HEK293 (cell line): ENCODE measurements around the gene SKA2.

ENCODE experiments used
- BCL11A ChIP-seq: fragments of 450-650 bp; formaldehyde crosslinking; IDR thresholded peaks from 2 replicates; pipeline ENCODE4 v1.5.1; 2016; ENCODE audit warnings: low read depth, missing biosample characterization, missing genetic modification characterization
- FEZF1 ChIP-seq: fragments of 450-650 bp; formaldehyde crosslinking; IDR thresholded peaks from 2 replicates; pipeline ENCODE4 v1.5.1; 2016; ENCODE audit warnings: missing biosample characterization, missing genetic modification characterization
- GLI2 ChIP-seq: fragments of 450-650 bp; formaldehyde crosslinking; IDR thresholded peaks from 2 replicates; pipeline ENCODE4; 2017; ENCODE audit warnings: missing biosample characterization, missing genetic modification characterization, low read depth, borderline replicate concordance
- GLIS2 ChIP-seq: fragments of 450-650 bp; formaldehyde crosslinking; IDR thresholded peaks from 2 replicates; pipeline ENCODE4 v1.5.1; 2016; ENCODE audit warnings: missing biosample characterization, missing genetic modification characterization
- HOXC10 ChIP-seq: sonication (generic); formaldehyde crosslinking; IDR thresholded peaks from 2 replicates; pipeline ENCODE4 v1.8.1; 2023; ENCODE audit warnings: mild to moderate bottlenecking, missing genetic modification reagents
- KLF8 ChIP-seq: fragments of 450-650 bp; formaldehyde crosslinking; IDR thresholded peaks from 2 replicates; pipeline ENCODE4 v1.5.1; 2016; ENCODE audit warnings: missing biosample characterization, missing genetic modification characterization
- ZNF114 ChIP-seq: fragments of 450-650 bp; formaldehyde crosslinking; IDR thresholded peaks from 2 replicates; pipeline ENCODE4 v1.5.0; 2017; ENCODE audit warnings: missing biosample characterization, missing genetic modification characterization
- ZNF184 ChIP-seq: fragments of 450-650 bp; IDR thresholded peaks from 2 replicates; pipeline ENCODE4 v1.5.1; 2018; ENCODE audit warnings: missing biosample characterization, mild to moderate bottlenecking, missing genetic modification characterization
- ZNF202 ChIP-seq: fragments of 450-650 bp; formaldehyde crosslinking; IDR thresholded peaks from 2 replicates; pipeline ENCODE4 v1.5.1; 2016; ENCODE audit warnings: missing biosample characterization, missing genetic modification characterization, borderline replicate concordance
- ZNF214 ChIP-seq: fragments of 450-650 bp; formaldehyde crosslinking; IDR thresholded peaks from 2 replicates; pipeline ENCODE4 v1.5.1; 2017; ENCODE audit warnings: missing biosample characterization, mild to moderate bottlenecking, missing genetic modification characterization, borderline replicate concordance
- ZNF23 ChIP-seq: fragments of 450-650 bp; formaldehyde crosslinking; IDR thresholded peaks from 2 replicates; pipeline ENCODE4 v1.5.1; 2016; ENCODE audit warnings: missing biosample characterization, missing genetic modification characterization, borderline replicate concordance
- ZNF248 ChIP-seq: fragments of 450-650 bp; formaldehyde crosslinking; IDR thresholded peaks from 2 replicates; pipeline ENCODE4 v1.5.1; 2017; ENCODE audit warnings: missing biosample characterization, missing genetic modification characterization
- ZNF274 ChIP-seq, 2 experiments: fragments of 200-500 bp in 1 of 2; fragments of 450-650 bp in 1 of 2; sonication (Bioruptor generic) in 1 of 2; formaldehyde crosslinking in 1 of 2; IDR thresholded peaks; 2 replicates each; pipeline versions ENCODE4 v1.5.1 to v1.6.1; 2014 to 2016; ENCODE audit warnings: borderline replicate concordance in 1 of 2, inconsistent platforms in 1 of 2, low read length in 1 of 2, missing biosample characterization in 1 of 2, missing genetic modification characterization in 1 of 2
- ZNF37A ChIP-seq: fragments of 450-650 bp; IDR thresholded peaks from 2 replicates; pipeline ENCODE4 v1.5.1; 2018; ENCODE audit warnings: missing biosample characterization, missing genetic modification characterization
- ZNF391 ChIP-seq: fragments of 450-650 bp; formaldehyde crosslinking; IDR thresholded peaks from 2 replicates; pipeline ENCODE4 v1.5.1; 2016; ENCODE audit warnings: low read depth, missing biosample characterization, missing genetic modification characterization, borderline replicate concordance
- ZNF394 ChIP-seq: fragments of 450-650 bp; formaldehyde crosslinking; IDR thresholded peaks from 2 replicates; pipeline ENCODE4 v1.5.1; 2016; ENCODE audit warnings: missing biosample characterization, missing genetic modification characterization, mild to moderate bottlenecking, moderate library complexity, borderline replicate concordance
- ZNF488 ChIP-seq: fragments of 450-650 bp; formaldehyde crosslinking; IDR thresholded peaks from 2 replicates; pipeline ENCODE4 v1.5.1; 2016; ENCODE audit warnings: missing biosample characterization, missing genetic modification characterization
- ZNF521 ChIP-seq: fragments of 450-650 bp; formaldehyde crosslinking; IDR thresholded peaks from 2 replicates; pipeline ENCODE4 v1.5.1; 2017; ENCODE audit warnings: missing biosample characterization, mild to moderate bottlenecking, missing genetic modification characterization
- ZNF549 ChIP-seq: fragments of 450-650 bp; IDR thresholded peaks from 2 replicates; pipeline ENCODE4 v1.5.1; 2018; ENCODE audit warnings: missing biosample characterization, missing genetic modification characterization, mild to moderate bottlenecking, inconsistent platforms, moderate library complexity
- ZNF658 ChIP-seq: fragments of 450-650 bp; formaldehyde crosslinking; IDR thresholded peaks from 2 replicates; pipeline ENCODE4; 2016; ENCODE audit warnings: missing biosample characterization, missing genetic modification characterization
- ZNF660 ChIP-seq: fragments of 450-650 bp; IDR thresholded peaks from 2 replicates; pipeline ENCODE4 v1.5.1; 2018; ENCODE audit warnings: missing biosample characterization, mild to moderate bottlenecking, missing genetic modification characterization
- ZNF785 ChIP-seq: fragments of 450-650 bp; formaldehyde crosslinking; IDR thresholded peaks from 2 replicates; pipeline ENCODE4 v1.5.1; 2016; ENCODE audit warnings: missing biosample characterization, missing genetic modification characterization
- TF ChIP-seq, protein P1 (sequence below): fragments of 450-650 bp; formaldehyde crosslinking; IDR thresholded peaks from 2 replicates; pipeline ENCODE4 v1.5.1; 2016; ENCODE audit warnings: missing biosample characterization, missing genetic modification characterization, low read depth
- TF ChIP-seq, protein P2 (sequence below): fragments of 450-650 bp; formaldehyde crosslinking; IDR thresholded peaks from 2 replicates; pipeline ENCODE4 v1.5.1; 2017; ENCODE audit warnings: missing biosample characterization, missing genetic modification characterization
- TF ChIP-seq, protein P3 (sequence below): fragments of 450-650 bp; formaldehyde crosslinking; IDR thresholded peaks from 2 replicates; pipeline ENCODE4 v1.5.1; 2017; ENCODE audit warnings: missing biosample characterization, missing genetic modification characterization
- TF ChIP-seq, protein P4 (sequence below): fragments of 450-650 bp; formaldehyde crosslinking; IDR thresholded peaks from 2 replicates; pipeline ENCODE4 v1.5.1; 2016; ENCODE audit warnings: missing biosample characterization, missing genetic modification characterization

SKA2 gene

GRCh38 chr17:59155439-59156177 lies 622 bp upstream of the SKA2 start, which contains the start of gene PRR11 (continued):
- TF ChIP-seq, protein P1, sequence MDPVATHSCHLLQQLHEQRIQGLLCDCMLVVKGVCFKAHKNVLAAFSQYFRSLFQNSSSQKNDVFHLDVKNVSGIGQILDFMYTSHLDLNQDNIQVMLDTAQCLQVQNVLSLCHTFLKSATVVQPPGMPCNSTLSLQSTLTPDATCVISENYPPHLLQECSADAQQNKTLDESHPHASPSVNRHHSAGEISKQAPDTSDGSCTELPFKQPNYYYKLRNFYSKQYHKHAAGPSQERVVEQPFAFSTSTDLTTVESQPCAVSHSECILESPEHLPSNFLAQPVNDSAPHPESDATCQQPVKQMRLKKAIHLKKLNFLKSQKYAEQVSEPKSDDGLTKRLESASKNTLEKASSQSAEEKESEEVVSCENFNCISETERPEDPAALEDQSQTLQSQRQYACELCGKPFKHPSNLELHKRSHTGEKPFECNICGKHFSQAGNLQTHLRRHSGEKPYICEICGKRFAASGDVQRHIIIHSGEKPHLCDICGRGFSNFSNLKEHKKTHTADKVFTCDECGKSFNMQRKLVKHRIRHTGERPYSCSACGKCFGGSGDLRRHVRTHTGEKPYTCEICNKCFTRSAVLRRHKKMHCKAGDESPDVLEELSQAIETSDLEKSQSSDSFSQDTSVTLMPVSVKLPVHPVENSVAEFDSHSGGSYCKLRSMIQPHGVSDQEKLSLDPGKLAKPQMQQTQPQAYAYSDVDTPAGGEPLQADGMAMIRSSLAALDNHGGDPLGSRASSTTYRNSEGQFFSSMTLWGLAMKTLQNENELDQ (tag by site-specific recombination), result no peak
- TF ChIP-seq ZNF37A (tag by site-specific recombination) (no peak), HOXC10 (CRISPR knock-in tag) (no peak), ZNF114 (no peak), ZNF488 (tag by site-specific recombination) (no peak), ZNF394 (no peak), ZNF202 (tag by site-specific recombination) (no peak), ZNF391 (tag by site-specific recombination) (no peak), ZNF521 (tag by site-specific recombination) (no peak), ZNF274 (IDR thresholded peaks at IDR 0.05; ENCODE audit: low read length) (no peak), ZNF274 (tag by site-specific recombination; IDR thresholded peaks at IDR 0.05; ENCODE audit: borderline replicate concordance) (no peak), ZNF248 (tag by site-specific recombination) (no peak), ZNF549 (tag by site-specific recombination) (no peak), FEZF1 (tag by site-specific recombination) (no peak), KLF8 (tag by site-specific recombination) (no peak; the same call in 1 of the 2 replicates), GLI2 (tag by site-specific recombination) (no peak), GLIS2 (tag by site-specific recombination) (no peak), BCL11A (no peak), ZNF658 (no peak), ZNF184 (tag by site-specific recombination) (no peak), ZNF660 (tag by site-specific recombination) (no peak), ZNF23 (no peak), ZNF214 (no peak), ZNF785 (tag by site-specific recombination) (no peak)
- TF ChIP-seq, protein P2, sequence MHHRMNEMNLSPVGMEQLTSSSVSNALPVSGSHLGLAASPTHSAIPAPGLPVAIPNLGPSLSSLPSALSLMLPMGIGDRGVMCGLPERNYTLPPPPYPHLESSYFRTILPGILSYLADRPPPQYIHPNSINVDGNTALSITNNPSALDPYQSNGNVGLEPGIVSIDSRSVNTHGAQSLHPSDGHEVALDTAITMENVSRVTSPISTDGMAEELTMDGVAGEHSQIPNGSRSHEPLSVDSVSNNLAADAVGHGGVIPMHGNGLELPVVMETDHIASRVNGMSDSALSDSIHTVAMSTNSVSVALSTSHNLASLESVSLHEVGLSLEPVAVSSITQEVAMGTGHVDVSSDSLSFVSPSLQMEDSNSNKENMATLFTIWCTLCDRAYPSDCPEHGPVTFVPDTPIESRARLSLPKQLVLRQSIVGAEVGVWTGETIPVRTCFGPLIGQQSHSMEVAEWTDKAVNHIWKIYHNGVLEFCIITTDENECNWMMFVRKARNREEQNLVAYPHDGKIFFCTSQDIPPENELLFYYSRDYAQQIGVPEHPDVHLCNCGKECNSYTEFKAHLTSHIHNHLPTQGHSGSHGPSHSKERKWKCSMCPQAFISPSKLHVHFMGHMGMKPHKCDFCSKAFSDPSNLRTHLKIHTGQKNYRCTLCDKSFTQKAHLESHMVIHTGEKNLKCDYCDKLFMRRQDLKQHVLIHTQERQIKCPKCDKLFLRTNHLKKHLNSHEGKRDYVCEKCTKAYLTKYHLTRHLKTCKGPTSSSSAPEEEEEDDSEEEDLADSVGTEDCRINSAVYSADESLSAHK (tag by site-specific recombination), result no peak
- TF ChIP-seq, protein P3, sequence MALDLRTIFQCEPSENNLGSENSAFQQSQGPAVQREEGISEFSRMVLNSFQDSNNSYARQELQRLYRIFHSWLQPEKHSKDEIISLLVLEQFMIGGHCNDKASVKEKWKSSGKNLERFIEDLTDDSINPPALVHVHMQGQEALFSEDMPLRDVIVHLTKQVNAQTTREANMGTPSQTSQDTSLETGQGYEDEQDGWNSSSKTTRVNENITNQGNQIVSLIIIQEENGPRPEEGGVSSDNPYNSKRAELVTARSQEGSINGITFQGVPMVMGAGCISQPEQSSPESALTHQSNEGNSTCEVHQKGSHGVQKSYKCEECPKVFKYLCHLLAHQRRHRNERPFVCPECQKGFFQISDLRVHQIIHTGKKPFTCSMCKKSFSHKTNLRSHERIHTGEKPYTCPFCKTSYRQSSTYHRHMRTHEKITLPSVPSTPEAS (tag by site-specific recombination), result no peak
- TF ChIP-seq, protein P4, sequence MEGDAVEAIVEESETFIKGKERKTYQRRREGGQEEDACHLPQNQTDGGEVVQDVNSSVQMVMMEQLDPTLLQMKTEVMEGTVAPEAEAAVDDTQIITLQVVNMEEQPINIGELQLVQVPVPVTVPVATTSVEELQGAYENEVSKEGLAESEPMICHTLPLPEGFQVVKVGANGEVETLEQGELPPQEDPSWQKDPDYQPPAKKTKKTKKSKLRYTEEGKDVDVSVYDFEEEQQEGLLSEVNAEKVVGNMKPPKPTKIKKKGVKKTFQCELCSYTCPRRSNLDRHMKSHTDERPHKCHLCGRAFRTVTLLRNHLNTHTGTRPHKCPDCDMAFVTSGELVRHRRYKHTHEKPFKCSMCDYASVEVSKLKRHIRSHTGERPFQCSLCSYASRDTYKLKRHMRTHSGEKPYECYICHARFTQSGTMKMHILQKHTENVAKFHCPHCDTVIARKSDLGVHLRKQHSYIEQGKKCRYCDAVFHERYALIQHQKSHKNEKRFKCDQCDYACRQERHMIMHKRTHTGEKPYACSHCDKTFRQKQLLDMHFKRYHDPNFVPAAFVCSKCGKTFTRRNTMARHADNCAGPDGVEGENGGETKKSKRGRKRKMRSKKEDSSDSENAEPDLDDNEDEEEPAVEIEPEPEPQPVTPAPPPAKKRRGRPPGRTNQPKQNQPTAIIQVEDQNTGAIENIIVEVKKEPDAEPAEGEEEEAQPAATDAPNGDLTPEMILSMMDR (tag by site-specific recombination), result no peak
